GM04503 (cell line): ENCODE data around the gene HTRA3.

ENCODE experiments used
- DNase-seq: peaks from one replicate; pipeline ENCODE4 v3.0.0-alpha.2; 2012; ENCODE audit warnings: low read depth

The HTRA3 gene

DNA sequence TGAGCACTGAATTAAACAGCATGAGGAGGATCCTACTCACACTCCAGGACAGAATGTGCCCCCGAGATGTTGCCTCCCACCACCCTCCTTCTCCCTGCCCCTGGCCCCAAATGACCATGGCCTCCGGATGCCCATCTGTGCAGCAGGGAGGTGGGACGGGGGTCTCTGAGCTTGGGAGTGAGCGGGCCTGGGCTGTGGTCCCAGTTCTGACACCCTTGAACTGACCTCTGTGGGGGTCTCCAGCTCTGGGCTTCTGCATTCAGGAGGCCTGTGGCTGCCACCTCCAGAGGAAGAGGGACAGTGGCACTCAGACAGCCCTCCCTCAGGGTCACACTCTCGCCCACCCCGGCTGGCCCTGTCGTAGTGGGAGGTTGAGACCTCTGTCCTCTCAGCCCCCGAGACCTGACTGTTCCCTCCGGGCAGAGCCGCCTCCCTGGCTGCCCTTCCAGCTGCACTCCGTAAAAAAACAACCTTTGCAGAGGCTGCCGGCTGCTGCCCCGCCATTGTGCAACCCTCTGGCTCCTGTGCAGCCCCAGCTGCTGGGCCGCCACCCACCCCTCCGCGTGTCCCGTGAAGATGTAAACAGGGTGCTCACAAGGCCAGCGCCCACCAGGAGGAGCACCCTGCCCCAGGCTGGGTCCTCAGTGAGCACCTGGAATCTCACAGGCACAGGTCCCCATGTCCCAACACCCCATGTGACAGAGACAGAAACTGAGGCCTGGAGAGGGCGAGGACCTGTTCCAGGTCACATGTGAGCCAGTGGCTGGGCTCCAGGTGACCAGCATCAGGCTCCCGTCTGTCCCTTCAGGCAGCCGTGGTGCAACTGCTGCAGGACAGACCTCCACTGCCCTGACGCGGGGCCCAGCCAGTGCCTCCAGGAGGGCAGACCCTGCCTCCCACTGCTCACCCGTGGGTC, 39.6 kb downstream of the HTRA3 start:
- no peak for DNase-seq

DNA sequence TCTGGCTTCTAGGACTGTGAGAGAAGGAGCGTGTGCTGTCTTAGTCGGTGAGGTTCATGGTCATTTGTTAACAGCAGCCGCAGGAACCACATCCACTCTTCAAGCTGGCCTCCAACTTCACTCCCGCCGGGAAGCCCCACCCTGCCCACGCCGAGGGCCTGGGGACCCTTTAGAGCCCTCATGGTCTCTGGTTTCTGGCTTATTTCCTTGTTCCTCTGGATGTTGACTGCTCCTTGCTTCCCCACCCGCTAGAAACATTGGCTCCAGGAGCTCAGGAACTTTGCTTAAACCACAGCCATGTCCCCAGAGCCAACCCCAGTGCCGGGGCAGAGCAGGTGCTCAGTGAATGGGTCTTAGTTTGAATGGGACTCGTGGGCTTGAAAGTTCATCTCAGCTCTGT, 40.8 kb downstream of the HTRA3 start:
- DNase-seq: no peak

DNA sequence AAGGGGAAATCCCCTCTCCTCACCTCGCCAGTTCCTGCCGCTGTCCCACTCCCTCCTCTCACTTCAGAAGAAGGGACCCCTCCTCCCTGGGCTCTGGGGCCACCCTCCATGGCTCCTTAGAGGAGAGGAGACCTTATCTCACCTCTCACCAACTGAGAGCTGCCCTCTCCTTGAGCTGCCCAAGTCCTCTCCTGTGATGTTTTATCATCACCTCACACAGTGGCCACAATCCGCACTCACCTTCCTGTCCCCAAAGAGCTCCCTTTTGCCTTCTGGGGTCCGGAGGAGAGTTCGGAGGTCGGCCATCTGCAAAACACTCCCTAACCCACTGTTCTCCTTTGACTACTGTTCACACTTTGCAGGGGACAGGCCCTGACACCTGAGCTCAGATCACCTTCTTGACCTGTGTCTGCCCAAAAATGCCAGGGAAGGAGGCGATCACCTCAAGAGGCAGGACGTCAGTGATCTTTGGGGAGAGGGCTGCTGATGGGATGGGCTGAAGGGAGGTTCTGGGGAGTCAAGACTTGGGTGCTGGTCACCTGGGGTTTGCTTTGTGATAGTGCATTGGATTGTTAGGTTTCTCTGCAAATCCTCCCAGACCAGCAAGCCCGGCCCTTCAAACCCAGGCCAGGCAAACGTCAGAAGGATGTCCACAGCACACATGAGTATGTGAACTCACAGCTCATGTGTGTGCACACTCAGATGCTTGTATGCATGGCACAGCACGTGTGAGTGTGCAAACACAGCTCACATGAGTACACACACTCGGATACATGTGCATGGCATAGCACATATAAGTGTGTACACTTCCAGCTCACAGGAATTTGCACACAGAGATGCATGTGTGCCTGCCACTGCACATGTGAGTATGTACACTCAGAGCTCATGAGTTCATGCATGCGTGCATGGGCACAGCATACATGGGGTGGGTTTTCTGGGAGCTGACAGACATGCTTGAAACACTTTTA, 41.8 kb downstream of the HTRA3 start:
- no peak for DNase-seq

DNA sequence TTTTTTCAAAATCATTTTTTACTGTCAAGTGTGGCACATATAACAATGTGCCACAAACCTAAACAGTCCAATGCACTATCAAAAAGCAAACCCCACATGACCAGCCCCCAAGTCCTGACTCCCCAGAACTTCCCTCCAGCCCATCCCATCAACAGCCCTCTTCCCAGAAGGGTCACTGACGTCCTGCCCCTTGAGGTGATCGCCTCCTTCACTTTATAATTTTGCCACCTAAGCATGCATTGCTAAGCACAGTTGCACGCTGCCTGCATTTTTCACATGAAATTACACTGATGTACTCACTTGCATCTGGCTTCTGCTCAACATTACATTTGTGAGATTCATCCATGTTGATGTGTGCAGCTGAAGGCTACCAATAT, 42.5 kb downstream of the HTRA3 start:
- no peak for DNase-seq

DNA sequence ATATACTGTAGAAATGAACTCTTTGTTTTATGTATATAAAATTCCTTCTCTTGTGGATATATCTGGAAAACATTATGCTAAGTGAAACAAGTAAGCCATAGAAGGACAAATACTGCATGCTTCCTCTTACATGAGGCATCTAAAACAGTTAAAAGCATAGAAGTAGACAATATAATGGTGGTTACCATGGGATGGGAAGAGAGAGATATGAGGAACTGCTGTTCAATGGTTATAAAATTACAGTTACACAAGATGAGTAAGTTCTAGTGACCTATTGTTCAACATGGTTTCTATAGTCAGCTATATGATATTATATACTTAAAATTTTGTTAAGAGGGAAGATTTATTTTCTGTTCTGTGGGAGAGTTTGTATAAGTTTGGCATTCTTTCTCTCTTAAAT, 43.4 kb downstream of the HTRA3 start:
- no peak for DNase-seq

- DNase-seq: no peak
Observed at GRCh38 chr4:8314691-8315255, 45.2 kb downstream of the HTRA3 start.

- peak; percentile 57 for DNase-seq
Observed at GRCh38 chr4:8315435-8316250, 46.1 kb downstream of the HTRA3 start.

DNA sequence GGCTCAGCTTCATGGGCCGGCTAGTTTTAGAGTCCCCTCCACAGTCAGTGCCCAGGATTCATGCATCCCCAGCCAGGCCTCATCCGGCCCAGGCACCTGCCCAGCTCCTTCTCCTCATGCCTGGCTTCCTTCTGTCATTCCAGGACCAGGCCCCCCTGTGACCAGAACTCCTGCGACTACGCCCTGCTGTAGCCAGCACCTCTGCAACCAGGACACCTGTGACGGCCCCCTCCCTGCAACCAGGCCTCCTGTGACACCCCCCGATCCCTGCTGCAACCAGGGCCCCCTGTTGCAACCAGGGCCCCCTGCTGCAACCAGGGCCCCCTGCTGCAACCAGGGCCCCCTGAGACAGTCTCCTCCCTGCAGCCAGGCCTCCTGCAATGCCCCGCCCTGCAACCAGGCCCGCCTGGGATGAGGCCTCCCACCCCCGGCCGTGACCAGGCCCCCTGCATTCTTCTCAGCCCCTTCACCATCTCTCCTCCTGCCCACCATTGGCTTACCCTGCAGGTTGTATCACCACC, 46.8 kb downstream of the HTRA3 start:
- DNase-seq: no peak

- DNase-seq: no peak
Observed at GRCh38 chr4:8316911-8317351, 47.4 kb downstream of the HTRA3 start.

DNA sequence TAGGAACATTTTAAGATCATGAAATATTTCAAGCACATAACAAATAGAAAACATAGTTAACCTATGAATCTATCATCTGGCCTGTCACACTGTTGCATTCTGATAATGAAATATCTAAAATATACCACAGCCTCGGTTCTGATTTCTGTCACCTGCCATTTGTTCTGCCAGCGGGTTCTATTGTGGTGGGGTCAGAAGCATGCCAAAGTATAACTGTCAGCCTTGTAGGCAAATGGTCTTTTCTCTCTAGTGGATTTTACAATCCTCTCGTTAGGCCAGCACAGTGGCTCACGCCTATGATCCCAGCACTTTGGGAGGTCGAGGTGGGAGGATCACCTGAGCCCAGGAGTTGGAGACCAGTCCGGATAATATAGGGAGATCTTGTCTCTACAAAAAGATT, 47.9 kb downstream of the HTRA3 start:
- no peak for DNase-seq

GRCh38 chr4:8318509-8318908, 49.0 kb downstream of the HTRA3 start:
- DNase-seq: no peak

GRCh38 chr4:8319061-8319460, 49.5 kb downstream of the HTRA3 start:
- DNase-seq: no peak

DNA sequence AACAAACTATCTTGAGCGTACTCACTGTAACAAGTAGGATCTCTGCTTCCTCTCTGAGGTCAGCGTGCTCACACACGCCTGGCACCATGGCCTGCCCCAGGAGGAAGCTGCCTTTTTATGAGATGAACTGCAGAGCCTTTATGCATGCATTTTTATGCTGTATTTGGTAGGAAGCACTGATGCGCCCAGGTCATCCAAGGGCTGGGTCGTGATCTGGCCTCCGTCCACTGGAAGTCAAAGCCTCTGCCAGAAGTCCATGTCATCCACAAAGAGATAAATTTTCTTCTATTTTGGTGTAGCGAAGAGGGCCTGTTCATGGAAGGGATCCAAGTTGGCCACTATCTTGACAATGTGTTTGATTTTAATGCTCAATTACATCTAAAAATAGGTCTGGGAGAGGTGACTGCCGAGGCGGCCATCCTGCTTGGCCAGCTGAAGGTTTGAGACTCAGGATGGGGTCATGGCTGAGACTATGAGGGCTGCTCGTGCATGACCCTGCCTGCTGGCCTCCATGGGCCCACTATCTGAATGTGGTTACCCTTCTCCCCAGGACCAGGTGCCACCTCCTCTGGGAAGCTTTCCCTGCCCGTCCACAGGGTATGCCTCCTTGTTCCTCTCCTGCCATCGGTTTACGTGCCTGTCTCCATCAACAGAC, 50.3 kb downstream of the HTRA3 start:
- peak; percentile 49 for DNase-seq

GRCh38 chr4:8320386-8320750, 50.8 kb downstream of the HTRA3 start:
- no peak for DNase-seq

- no peak for DNase-seq
Observed at GRCh38 chr4:8321220-8321619, 51.7 kb downstream of the HTRA3 start.

GRCh38 chr4:8321771-8322170, 52.2 kb downstream of the HTRA3 start:
- no peak for DNase-seq

DNA sequence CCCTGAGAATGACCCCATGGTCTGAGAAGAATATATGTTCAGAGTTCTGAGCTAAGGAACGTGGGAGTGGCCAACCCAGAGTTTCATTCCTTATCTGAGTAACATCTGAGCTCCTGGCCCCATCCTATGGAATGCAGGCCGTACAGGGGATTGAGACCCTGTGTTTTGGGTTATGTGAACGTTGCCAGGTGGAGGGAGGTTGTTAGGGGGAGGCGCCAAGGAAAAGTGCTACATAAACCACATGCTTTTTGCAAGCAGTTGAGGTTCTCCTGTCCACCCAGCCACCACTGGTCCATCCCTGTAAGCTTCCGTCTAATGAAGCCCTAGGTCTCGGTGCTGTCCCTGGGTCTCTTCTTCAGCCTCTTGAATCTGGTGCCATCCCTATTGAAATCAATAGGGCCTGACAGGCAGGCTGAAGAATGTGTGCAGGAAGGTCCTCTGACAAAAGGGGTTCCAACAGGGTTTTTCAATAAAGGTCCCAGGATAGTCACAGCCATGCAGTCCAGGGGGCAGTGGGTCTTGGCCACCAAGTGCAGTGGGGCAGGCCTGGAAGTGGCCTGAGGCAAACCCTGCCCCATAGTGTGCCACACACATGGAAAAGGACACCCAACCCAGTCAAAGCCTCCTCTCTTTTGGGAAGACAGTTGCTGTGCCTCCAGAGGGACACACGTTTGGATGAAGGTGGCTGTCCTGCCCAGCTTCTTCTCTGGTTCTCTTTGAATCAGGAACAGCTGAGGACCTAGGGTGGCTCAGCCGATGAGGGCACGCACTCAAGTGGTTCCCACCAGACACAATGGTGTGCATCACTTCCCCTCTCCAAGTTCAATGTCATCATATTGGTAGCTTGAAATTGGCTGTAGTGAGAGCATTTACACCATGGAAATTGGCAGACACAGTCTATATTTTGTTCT, 53.5 kb downstream of the HTRA3 start:
- DNase-seq: no peak

DNA sequence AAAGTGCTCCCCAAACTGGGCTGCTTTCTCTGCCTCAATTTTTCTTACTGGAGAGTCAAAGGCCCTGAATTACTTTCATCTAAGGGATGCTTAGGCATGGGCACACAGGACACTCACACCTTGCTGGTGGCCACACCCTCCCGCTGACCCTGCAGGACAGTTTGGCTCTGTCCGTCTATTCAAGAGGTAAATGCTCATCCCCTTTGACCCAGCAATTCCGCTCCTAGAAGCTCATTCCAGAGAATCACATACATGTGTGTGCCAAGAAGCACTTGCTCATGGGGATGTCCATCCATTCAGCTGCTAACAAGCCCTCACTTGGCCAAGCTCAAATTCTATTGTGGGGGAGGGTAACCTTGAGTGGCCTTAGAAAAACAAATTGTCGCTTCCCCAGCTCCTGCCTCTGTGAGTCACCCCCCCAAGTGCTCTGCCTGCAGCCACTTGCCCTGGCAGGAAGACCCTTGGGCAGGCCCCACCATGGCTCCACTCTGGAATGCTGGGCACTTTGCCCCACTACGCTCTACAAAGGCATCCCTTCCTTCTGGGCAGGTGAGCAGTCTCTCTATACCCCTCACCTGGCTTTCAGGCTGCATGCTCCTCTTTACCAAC, 54.5 kb downstream of the HTRA3 start:
- no peak for DNase-seq

DNA sequence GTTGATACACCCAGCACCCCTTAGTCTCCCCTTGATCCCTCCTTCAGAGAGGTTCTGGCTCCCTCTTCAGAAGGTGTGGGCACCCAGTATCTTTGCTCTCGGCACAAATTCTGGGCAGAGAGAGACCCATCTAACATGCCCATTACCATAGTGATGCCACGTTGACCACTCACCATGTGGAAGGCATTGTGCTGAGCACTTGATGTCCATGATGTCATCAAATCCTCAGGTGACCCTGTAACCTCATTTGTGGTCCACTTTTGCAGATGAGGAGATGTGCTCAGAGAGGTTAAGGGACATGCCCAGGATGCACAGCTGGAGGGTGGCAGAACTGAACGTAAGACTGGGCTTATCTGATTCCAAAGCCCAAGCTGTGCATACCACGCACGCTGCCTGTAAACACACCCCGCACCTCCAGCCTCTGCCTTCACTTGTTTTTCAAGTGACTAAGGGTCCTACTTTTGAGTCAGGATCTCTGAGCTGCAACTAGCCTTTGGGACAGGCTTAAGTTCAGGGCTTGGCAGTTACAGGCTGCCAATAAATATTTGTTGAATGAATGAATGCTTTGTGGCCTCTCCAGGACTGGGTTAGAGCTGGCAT, 55.2 kb downstream of the HTRA3 start:
- no peak for DNase-seq
